ENCODE results near the gene SMPD3.

DNA sequence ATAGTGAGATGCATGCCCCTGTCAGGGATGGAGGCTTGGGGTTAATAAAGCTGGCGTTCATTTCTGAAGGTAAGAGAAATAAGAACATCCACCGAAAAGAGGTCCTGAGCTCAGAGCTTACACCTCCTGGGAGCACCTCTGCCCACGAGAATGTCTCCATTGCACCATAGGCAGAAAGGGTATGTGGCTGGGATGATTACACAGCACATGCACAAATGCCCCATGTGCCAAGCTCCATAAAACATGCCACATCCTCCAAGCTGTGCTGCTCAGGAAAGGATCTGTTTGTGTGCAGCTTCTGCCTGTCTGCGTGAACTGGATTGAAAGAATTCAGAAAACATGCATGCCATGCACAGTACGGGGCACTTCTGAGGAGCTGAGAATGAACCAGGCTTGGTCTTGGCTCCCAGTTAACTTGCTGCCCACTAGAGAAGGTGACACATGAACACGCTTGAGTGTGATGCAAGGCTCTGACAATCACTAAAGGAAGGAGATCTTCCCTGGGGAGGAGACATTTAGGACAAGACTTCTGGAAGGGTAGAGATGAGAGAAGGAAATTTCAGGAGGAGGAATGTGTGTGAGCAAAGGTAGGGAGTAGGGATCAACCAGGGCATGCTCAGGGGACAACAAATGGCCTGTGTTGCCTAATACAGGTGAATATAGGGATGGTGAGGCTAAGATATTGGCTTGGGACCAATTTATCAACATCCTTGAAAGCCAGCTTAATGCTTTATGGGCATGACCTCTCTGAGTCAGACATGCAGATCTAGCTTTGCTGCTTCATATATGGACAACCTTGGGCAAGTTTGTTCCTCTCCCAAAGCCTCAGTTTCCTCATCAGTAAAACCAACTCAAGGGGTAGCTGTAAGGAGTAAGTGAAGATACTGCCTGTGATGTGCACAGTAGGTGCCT, 32.0 kb upstream of the SMPD3 start:
- TF ChIP-seq, protein P1, sequence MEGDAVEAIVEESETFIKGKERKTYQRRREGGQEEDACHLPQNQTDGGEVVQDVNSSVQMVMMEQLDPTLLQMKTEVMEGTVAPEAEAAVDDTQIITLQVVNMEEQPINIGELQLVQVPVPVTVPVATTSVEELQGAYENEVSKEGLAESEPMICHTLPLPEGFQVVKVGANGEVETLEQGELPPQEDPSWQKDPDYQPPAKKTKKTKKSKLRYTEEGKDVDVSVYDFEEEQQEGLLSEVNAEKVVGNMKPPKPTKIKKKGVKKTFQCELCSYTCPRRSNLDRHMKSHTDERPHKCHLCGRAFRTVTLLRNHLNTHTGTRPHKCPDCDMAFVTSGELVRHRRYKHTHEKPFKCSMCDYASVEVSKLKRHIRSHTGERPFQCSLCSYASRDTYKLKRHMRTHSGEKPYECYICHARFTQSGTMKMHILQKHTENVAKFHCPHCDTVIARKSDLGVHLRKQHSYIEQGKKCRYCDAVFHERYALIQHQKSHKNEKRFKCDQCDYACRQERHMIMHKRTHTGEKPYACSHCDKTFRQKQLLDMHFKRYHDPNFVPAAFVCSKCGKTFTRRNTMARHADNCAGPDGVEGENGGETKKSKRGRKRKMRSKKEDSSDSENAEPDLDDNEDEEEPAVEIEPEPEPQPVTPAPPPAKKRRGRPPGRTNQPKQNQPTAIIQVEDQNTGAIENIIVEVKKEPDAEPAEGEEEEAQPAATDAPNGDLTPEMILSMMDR (IDR thresholded peaks at IDR 0.05): no peak
- no peak for TF ChIP-seq POLR2A (IDR thresholded peaks at IDR 0.05)
- no peak for TF ChIP-seq EP300 (IDR thresholded peaks at IDR 0.05)
